Endothelial cell of umbilical vein (primary cell): ENCODE data around the gene SLC5A11. TPM values are rescaled to one million over a fixed set of nuclear protein-coding genes. Genes with fewer than 3 reads are reported as not detected.

Experiments
- BruUV-seq: library from RNA; stranded (reverse); fragments of 400-500 nt; replicated peaks from 2 replicates; lab custom pipeline; 2021; lab: Mats Ljungman, UMichigan
- CTCF ChIA-PET: fragments of 300-600, 350-600 bp; sonication (Branson Sonifier 250); formaldehyde crosslinking; loops from one replicate; lab custom pipeline; 2021; ENCODE audit warnings: antibody characterized with exemption, inconsistent platforms; lab: Charles Lee
- POLR2A ChIA-PET: fragments of 300-600, 350-600 bp; sonication (Branson Sonifier 250); formaldehyde crosslinking; loops from one replicate; lab custom pipeline; 2021; ENCODE audit warnings: antibody characterized with exemption, inconsistent platforms; lab: Charles Lee
- DNase-seq: peaks from one replicate; pipeline ENCODE4 v3.0.0-alpha.2; 2011; ENCODE audit warnings: low read depth, low spot score
- FAIRE-seq: peaks from 2 replicates; lab custom pipeline; 2011; peaks lifted over from hg19 to GRCh38; lab: Jason Lieb, UNC
- H2AFZ ChIP-seq: 2 replicates; pipeline ENCODE4 v1.6.0; 2012; ENCODE audit warnings: low read depth, low read length, control low read depth, inconsistent platforms
- H3K27ac ChIP-seq: 2 replicates; pipeline ENCODE4 v1.5.1; 2011; ENCODE audit warnings: low read depth, mild to moderate bottlenecking, control low read depth, low read length, moderate library complexity; ENCODE audit not compliant: insufficient read depth
- H3K27me3 ChIP-seq, 2 experiments: 2 replicates each; pipeline versions ENCODE4 v1.6.0 to v1.6.1; 2011; ENCODE audit warnings: low read length in 2 of 2, mixed read lengths in 1 of 2; ENCODE audit not compliant: control insufficient read depth in 2 of 2, insufficient read depth in 2 of 2
- H3K36me3 ChIP-seq, 2 experiments: 2 replicates in 1 of 2; 3 replicates in 1 of 2; pipeline ENCODE4 v1.5.1; 2011; ENCODE audit warnings: low read length in 2 of 2, mild to moderate bottlenecking in 1 of 2, moderate library complexity in 1 of 2; ENCODE audit not compliant: control insufficient read depth in 2 of 2, insufficient read depth in 2 of 2; ENCODE audit errors: extremely low read depth in 1 of 2
- H3K4me1 ChIP-seq: 3 replicates; pipeline ENCODE4 v1.5.1; 2011; ENCODE audit warnings: mild to moderate bottlenecking, low read length; ENCODE audit not compliant: control insufficient read depth, insufficient read depth; ENCODE audit errors: extremely low read depth
- H3K4me2 ChIP-seq: 2 replicates; pipeline ENCODE4 v1.6.1; 2011; ENCODE audit warnings: low read length, control low read depth, mixed read lengths; ENCODE audit not compliant: insufficient read depth
- H3K4me3 ChIP-seq, 3 experiments: fragments of 200-600 bp in 1 of 3; sonication (generic), shearing (Covaris generic) in 1 of 3; replicated peaks in 1 of 3; 2 replicates each; pipeline ENCODE4 v1.5.1; 2011 to 2016; ENCODE audit warnings: control low read depth in 3 of 3, low read length in 3 of 3, mild to moderate bottlenecking in 2 of 3, inconsistent platforms in 1 of 3, low read depth in 1 of 3, moderate library complexity in 1 of 3; ENCODE audit not compliant: insufficient read depth in 1 of 3
- H3K79me2 ChIP-seq: 2 replicates; pipeline ENCODE4 v1.6.0; 2012; ENCODE audit warnings: low read length, inconsistent platforms; ENCODE audit not compliant: control insufficient read depth, insufficient read depth
- H3K9ac ChIP-seq: replicated peaks from 2 replicates; pipeline ENCODE3; 2011; ENCODE audit warnings: low read length, control low read depth; ENCODE audit not compliant: insufficient read depth; ENCODE audit errors: extremely low read depth
- H3K9me1 ChIP-seq: replicated peaks from 3 replicates; pipeline ENCODE4 v1.6.0; 2011; ENCODE audit warnings: mild to moderate bottlenecking, low read length; ENCODE audit not compliant: control insufficient read depth, insufficient read depth; ENCODE audit errors: extremely low read depth
- H3K9me3 ChIP-seq: replicated peaks from 2 replicates; pipeline ENCODE4 v1.5.1; 2012; ENCODE audit warnings: low read length, inconsistent platforms; ENCODE audit not compliant: control insufficient read depth, insufficient read depth
- H4K20me1 ChIP-seq: replicated peaks from 2 replicates; pipeline ENCODE3; 2011; ENCODE audit warnings: mild to moderate bottlenecking, low read length; ENCODE audit not compliant: control insufficient read depth, insufficient read depth; ENCODE audit errors: extremely low read depth
- MYC ChIP-seq: IDR thresholded peaks from one replicate; pipeline ENCODE4 v1.6.1; 2011; ENCODE audit warnings: mild to moderate bottlenecking, low read depth, low read length
- POLR2A ChIP-seq: IDR thresholded peaks from 2 replicates; pipeline ENCODE4 v1.6.1; 2012; ENCODE audit warnings: low read depth, mild to moderate bottlenecking, control low read depth, low read length
- POLR2AphosphoS5 ChIP-seq: IDR thresholded peaks from 2 replicates; pipeline ENCODE4 v1.6.1; 2012; ENCODE audit warnings: low read depth, mild to moderate bottlenecking, control low read depth, low read length, moderate library complexity; ENCODE audit not compliant: insufficient read depth
- dilution Hi-C: fragments of 300-500 bp; cut with MboI; formaldehyde crosslinking; loops from one replicate; pipeline ENCODE4 v1.15.0; 2019; ENCODE audit warnings: low sequenced_read_pairs; ENCODE audit not compliant: extremely low pct_ligation_motif_present
- intact Hi-C: fragments of 100-400 bp; cut with micrococcal nuclease; formaldehyde crosslinking; loops from one replicate; pipeline ENCODE4 v1.10.0; 2022
- polyA plus RNA-seq, 4 experiments: library from polyadenylated mRNA; depleted of rRNA in 3 of 4; stranded (reverse) in 3 of 4; unstranded in 1 of 4; fragments of >200 nt; gene quantifications; 2 replicates each; pipeline versions ENCODE4 v1.2.1 to v1.2.3, GENCODE V29; 2011 to 2012; ENCODE audit warnings: missing spikeins in 1 of 4
- total RNA-seq: library from RNA; stranded (reverse); gene quantifications from 2 replicates; pipeline ENCODE4 v1.2.3, GENCODE V29; 2021
- TF ChIP-seq, protein P1 (sequence below): IDR thresholded peaks from 2 replicates; pipeline ENCODE4 v1.6.1; 2011; ENCODE audit not compliant: insufficient read depth, insufficient read length

Gene SLC5A11
- total and polyA plus RNA-seq, 2 donors (not counting 3 experiments of a cell fraction or from before 2014, with no cell fraction given): 0.12 TPM; not detected in 1

DNA sequence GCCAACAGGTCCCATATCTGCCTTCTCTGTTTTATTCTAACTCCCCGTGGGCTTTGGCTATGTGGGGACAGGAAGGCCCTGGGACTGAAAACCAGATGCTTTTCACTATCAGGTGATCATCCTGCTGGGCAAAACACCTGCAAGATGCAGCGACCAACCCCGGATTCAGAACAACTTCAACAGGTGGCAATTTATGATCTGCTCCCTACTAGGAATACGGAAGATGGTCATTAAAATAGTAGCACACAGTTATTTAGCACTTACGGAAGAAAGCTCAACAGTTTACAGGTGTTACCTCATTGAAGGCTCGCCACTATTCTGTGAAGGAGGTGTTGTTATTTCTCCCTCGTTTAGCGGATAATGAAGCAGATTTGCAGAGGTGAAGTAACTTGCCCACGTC lies 7.8 kb upstream of the SLC5A11 start:
- Histone ChIP-seq H4K20me1 (no peaks in the 10 kb centered on the region), H3K4me1 (peaks cover 12% of the 10 kb centered on the region), H3K36me3 (no peaks in the 10 kb centered on the region), H3K79me2 (no peaks in the 10 kb centered on the region), H3K4me2 (no peak overlapping the region), H3K9me3 (no peaks in the 10 kb centered on the region), H3K9ac (no peak overlapping the region), H3K27ac (no peak overlapping the region), H2AFZ (no peak overlapping the region), H3K9me1 (no peaks in the 10 kb centered on the region), H3K27me3 (no peaks in the 10 kb centered on the region), H3K4me3 (no peak overlapping the region)
- dilution Hi-C loops (no loop called here), intact Hi-C loops (loop anchor here (10.0 kb wide), 2 partner anchors 147 to 217 kb away; no protein-coding TSS in a partner anchor)
- ChIA-PET CTCF (interaction anchor here (1.2 to 1.9 kb wide), 2 partner anchors 14 to 387 kb away, joined by 4 to 10 read pairs; no protein-coding TSS in a partner anchor), POLR2A (no interaction called here)
- FAIRE-seq: no peak
- DNase-seq: no peak
- no peak for TF ChIP-seq MYC
- no peak for TF ChIP-seq POLR2A
- no TSS peak for BruUV-seq

- Histone ChIP-seq H3K27ac (peak overlapping the region; percentile 43), H3K9me3 (no peaks in the 10 kb centered on the region), H3K36me3 (no peaks in the 10 kb centered on the region), H3K4me3 (no peak overlapping the region), H3K4me1 (peaks cover 12% of the 10 kb centered on the region), H3K79me2 (no peaks in the 10 kb centered on the region), H3K9ac (peak overlapping the region; percentile 1), H3K9me1 (no peaks in the 10 kb centered on the region), H4K20me1 (no peaks in the 10 kb centered on the region), H3K4me2 (peak overlapping the region; percentile 2), H3K27me3 (no peaks in the 10 kb centered on the region), H2AFZ (peak overlapping the region; percentile 63)
- TF ChIP-seq, protein P1, sequence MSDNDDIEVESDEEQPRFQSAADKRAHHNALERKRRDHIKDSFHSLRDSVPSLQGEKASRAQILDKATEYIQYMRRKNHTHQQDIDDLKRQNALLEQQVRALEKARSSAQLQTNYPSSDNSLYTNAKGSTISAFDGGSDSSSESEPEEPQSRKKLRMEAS: no peak
- TF ChIP-seq POLR2A: peak; percentile 23
- TF ChIP-seq POLR2AphosphoS5: peak; percentile 39
- dilution Hi-C loops: no loop called here
- DNase-seq (peak; percentile 91), FAIRE-seq (peak; percentile 96)
- no TSS peak for BruUV-seq
- POLR2A ChIA-PET: no interaction called here
- intact Hi-C loops: loop anchor here (10.0 kb wide), 2 partner anchors 146 to 216 kb away; no protein-coding TSS in a partner anchor
- CTCF ChIA-PET: interaction anchor here (0.6 to 1.9 kb wide), 6 partner anchors 13 to 387 kb away, joined by 3 to 10 read pairs (median 4); no protein-coding TSS in a partner anchor
Measured at GRCh38 chr16:24838554-24839266, 7.1 kb upstream of the SLC5A11 start.
